PFSK-1 (cell line): ENCODE data around the gene CPHXL2.

Experiments used
- FOXP2 ChIP-seq: optimal IDR thresholded peaks from 2 replicates; pipeline ENCODE3; 2011; ENCODE audit warnings: borderline replicate concordance, control low read depth, inconsistent platforms; ENCODE audit not compliant: insufficient read depth; ENCODE audit errors: extremely low read length, extremely low read depth
- POLR2AphosphoS5 ChIP-seq: IDR thresholded peaks from 2 replicates; pipeline ENCODE4 v1.6.1; 2012; ENCODE audit warnings: low read depth, mild to moderate bottlenecking, control low read depth, low read length, moderate library complexity
- REST ChIP-seq, 2 experiments: IDR thresholded peaks; 2 replicates each; pipeline versions ENCODE4 v1.6.1 to v1.8.0; 2011 to 2012; ENCODE audit warnings: low read depth in 2 of 2, low read length in 2 of 2, control low read depth in 1 of 2, inconsistent platforms in 1 of 2, mild to moderate bottlenecking in 1 of 2, moderate library complexity in 1 of 2; ENCODE audit not compliant: insufficient read depth in 1 of 2
- SIN3A ChIP-seq: IDR thresholded peaks from 2 replicates; pipeline ENCODE4 v1.6.1; 2012; ENCODE audit warnings: mild to moderate bottlenecking, low read length, moderate library complexity, borderline replicate concordance; ENCODE audit not compliant: insufficient read depth
- TAF1 ChIP-seq: IDR thresholded peaks from 2 replicates; pipeline ENCODE4 v1.6.1; 2012; ENCODE audit warnings: low read length, control low read depth, borderline replicate concordance; ENCODE audit not compliant: insufficient read depth

CPHXL2 gene

GRCh38 chr16:75703306-75703705 is 26.5 kb upstream of the CPHXL2 start:
- TF ChIP-seq POLR2AphosphoS5 (no peak), TAF1 (no peak), SIN3A (no peak), FOXP2 (no peak), REST (IDR thresholded peaks at IDR 0.05; ENCODE audit: insufficient read depth in 1 of 2, low read depth in 2 of 2, low read length in 2 of 2) (no peak)

- TF ChIP-seq TAF1 (no peak), SIN3A (no peak), FOXP2 (no peak), REST (IDR thresholded peaks at IDR 0.05; ENCODE audit: insufficient read depth in 1 of 2, low read depth in 2 of 2, low read length in 2 of 2) (no peak), POLR2AphosphoS5 (no peak)
These were observed 25.4 kb upstream of the CPHXL2 start for GRCh38 chr16:75702242-75702641.

- no peak for TF ChIP-seq POLR2AphosphoS5
- no peak for TF ChIP-seq TAF1
- no peak for TF ChIP-seq REST (IDR thresholded peaks at IDR 0.05; ENCODE audit: insufficient read depth in 1 of 2, low read depth in 2 of 2, low read length in 2 of 2)
- TF ChIP-seq FOXP2, result no peak
- no peak for TF ChIP-seq SIN3A
These were observed 24.6 kb upstream of the CPHXL2 start, which contains the start of gene DUXB for GRCh38 chr16:75701361-75701760. Gene DUXB (minus strand): TSS chr16:75701461. CDS start chr16:75701418, 43 bp downstream.

GRCh38 chr16:75697571-75697970 is 20.8 kb upstream of the CPHXL2 start:
- TF ChIP-seq TAF1 (no peak), SIN3A (no peak), POLR2AphosphoS5 (no peak), REST (IDR thresholded peaks at IDR 0.05; ENCODE audit: insufficient read depth in 1 of 2, low read depth in 2 of 2, low read length in 2 of 2) (no peak), FOXP2 (no peak)

- TF ChIP-seq TAF1, result no peak
These were observed 18.9 kb upstream of the CPHXL2 start for GRCh38 chr16:75695708-75696107.

- TF ChIP-seq TAF1 (no peak), POLR2AphosphoS5 (no peak), SIN3A (no peak), REST (IDR thresholded peaks at IDR 0.05; ENCODE audit: insufficient read depth in 1 of 2, low read depth in 2 of 2, low read length in 2 of 2) (no peak), FOXP2 (no peak)
These were observed 10.6 kb upstream of the CPHXL2 start for GRCh38 chr16:75687361-75687760.
